ENCODE results near the gene PARP16.
"Not testable (repeated sequence)": the region's sequence is repeated elsewhere in the genome, so short reads cannot be mapped to it uniquely, and the experiment has no call there.

The PARP16 gene

GRCh38 chr15:65275104-65275727 is 11.5 kb downstream of the PARP16 start:
- no peak for DNase-seq

DNA sequence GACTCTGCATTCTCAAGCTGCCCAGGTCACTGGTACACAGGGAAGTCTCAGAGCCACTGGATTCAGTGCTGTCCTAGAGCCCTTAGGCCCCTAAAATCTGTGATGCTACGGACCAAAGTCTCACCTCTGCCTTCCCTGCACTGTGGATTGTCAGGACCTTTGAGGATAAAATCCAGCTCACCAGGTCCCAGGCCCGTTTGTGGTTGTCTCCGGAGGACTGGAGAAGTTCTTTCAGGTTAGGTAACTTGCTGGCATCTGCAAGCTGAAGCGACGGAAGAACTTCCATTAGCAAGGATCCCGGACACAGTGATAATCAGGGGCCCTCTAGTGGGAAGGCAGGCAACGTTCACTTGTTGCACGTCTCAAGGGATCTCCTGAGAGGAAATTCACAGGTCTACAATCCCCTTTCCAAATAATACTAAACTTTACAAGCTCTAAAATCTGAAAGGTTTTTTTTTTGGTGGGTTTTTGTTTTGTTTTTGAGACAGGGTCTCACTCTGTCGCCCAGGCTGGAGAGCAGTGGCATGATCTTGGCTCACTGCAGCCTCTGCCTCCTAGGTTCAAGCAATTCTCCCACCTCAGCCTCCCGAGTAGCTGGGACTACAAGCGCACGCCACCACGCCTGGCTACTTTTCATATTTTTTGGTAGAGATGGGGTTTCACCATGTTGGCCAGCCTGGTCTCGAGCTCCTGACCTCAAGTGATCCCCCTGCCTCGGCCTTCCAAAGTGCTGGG is 15.7 kb downstream of the PARP16 start:
- not testable (repeated sequence) for DNase-seq

- DNase-seq: no peak
Observed at GRCh38 chr15:65268411-65268810, 18.3 kb downstream of the PARP16 start.

DNA sequence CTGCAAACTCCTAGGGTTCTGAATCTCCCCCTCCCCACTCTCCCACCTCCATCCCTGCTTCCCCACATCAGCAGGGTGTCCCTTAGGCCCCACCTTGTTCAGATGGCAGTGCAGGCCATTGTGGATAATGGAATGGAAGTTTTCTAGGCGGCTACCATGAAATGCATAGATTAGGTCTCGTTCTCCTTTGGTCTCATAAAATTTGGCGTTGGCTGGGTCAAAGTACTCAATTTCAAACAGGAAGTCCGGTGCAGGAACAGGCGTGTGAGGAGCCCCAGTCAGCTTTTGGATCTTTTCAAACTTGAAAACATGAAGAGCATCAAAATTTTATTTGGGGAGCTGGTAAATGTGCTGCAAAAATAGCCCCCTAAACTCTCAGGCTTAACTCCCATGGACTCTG is 20.2 kb downstream of the PARP16 start:
- DNase-seq: no peak

GRCh38 chr15:65264863-65265430 is 21.7 kb downstream of the PARP16 start:
- DNase-seq: no peak

- DNase-seq: no peak
Observed at GRCh38 chr15:65263313-65263712, 23.4 kb downstream of the PARP16 start.

- no peak for DNase-seq
Observed at GRCh38 chr15:65260968-65261367, 25.7 kb downstream of the PARP16 start.

DNA sequence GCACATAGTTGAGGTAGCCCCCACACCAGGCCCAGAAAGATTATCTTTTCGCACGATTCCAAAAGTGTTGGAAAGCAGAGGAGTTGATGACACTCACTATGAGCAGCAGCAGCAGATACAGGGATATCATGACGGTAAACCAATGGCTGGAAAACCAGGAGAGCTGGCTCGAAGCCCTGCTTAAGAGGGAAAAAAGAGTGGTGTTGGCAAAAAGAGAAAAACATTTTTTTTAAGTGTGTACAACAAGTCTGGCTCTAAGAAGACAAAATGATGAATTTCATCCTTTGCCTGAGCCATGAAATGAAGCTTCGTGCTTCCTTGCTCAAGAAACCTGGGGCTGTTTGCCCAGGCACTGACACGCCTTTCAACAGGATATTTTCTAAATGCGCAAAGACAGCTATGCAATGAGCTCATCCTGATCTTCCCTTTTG is 27.3 kb downstream of the PARP16 start:
- no peak for DNase-seq

GRCh38 chr15:65258375-65259262 is 28.1 kb downstream of the PARP16 start:
- DNase-seq: no peak

DNA sequence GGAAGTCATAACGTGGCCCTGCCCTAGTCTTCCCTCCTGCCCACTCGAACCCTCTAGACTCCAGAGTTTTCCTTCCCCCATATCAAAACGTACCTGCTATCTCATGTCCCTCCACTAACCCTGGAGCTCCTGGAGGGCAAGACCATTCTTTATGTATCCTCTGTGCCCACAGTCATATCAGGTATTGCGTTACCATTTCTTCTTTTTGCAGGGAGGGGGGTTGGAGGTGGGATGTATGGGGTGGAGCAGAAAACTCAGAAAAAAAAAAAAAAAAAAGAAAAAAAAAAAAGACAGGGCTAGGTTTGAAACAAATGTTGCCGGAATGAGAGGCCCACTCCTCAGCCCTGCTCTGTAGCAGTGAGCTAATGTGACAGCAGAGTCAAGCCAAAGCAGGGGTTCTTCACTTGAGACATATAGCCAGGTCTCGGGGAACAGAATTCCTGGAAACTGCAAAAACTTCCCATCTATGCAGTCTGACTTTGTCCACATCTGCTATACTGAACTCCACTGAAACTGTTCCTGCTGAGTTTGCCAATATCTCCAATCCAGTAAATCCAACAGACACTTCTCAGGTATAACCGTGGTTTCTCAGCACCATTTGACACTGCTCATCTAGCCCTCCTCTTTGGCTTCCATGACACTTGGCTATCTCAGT is 31.1 kb downstream of the PARP16 start:
- DNase-seq: no peak

- DNase-seq: no peak
Observed at GRCh38 chr15:65254758-65255157, 31.9 kb downstream of the PARP16 start.

- no peak for DNase-seq
Observed at GRCh38 chr15:65254356-65254755, 32.3 kb downstream of the PARP16 start.

DNA sequence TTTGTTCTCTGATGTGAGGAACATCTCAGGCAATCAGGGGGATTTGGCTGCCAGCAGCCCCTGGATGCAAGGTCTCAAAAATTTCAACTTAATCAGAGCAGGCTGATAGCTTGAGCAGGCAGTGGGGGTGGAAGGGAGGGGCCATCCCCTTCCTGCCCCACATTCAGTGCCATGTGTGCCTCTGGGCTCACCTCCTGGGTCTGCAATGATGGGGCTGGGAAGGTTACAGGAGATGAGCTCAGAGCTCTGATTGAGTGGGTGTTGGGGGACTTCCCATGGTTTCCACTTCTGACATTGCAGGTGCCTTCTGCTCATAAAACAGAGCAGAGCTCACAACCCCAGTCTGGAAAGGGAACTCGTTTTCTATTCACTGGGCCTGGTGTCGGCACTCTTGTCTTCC is 37.0 kb downstream of the PARP16 start:
- no peak for DNase-seq

- no peak for DNase-seq
Observed at GRCh38 chr15:65248511-65249255, 38.0 kb downstream of the PARP16 start.

- DNase-seq: no peak
Observed at GRCh38 chr15:65246939-65247338, 39.7 kb downstream of the PARP16 start.

GRCh38 chr15:65246026-65246714 is 40.5 kb downstream of the PARP16 start:
- DNase-seq: no peak

GRCh38 chr15:65245096-65245856 is 41.4 kb downstream of the PARP16 start:
- no peak for DNase-seq

DNA sequence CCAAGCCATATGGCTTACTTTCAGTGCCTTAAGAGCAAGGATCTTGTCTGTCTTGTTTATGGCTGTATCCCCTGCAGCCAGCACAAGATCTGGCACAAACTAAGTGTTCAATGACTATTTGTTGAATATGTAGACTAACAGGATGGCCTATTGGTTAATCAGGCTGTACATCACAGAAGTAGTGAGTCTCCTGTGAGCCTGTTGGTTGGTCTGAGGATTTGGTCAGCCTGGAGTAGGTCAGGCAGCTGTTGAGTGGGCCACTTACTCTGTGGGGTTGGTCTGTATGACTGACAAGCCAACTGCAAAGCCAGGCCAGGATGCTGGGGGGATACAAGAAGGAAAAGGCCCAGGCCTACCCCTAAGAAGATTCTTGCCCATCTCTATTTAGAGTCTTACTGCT is 42.0 kb downstream of the PARP16 start:
- no peak for DNase-seq

GRCh38 chr15:65236443-65236842 is 50.2 kb downstream of the PARP16 start:
- DNase-seq: not testable (repeated sequence)

- DNase-seq: no peak
Observed at GRCh38 chr15:65233696-65234095, 53.0 kb downstream of the PARP16 start.

DNA sequence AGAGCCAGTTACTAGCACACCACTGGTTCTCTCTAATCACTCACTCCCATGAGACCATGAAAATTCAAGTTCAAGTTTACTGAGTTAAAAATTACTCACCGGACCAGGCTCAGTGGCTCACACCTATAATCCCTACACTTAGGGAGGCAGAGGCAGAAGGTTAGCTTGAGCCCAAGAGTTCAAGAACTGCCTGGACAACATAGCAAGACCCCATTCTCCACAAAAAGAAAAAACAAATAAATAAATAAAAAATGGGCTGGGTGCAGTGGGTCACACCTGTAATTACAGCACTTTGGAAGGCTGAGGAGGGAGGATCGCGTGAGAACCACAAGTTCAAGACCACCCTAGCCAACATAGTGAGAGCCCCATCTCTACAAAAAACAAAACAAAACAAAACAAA is 54.2 kb downstream of the PARP16 start:
- no peak for DNase-seq
